CD4-positive, alpha-beta T cell (primary cell): ENCODE measurements around the gene OR1J2. TPM values are rescaled to one million over a fixed set of nuclear protein-coding genes. Genes with fewer than 3 reads are reported as not detected.
"Not testable (repeated sequence)": the region's sequence is repeated elsewhere in the genome, so short reads cannot be mapped to it uniquely, and the experiment has no call there.

Experiments used
- ATAC-seq: fragments of 200-7000 bp; cut with Tn5 transposase; one replicate; pipeline ENCODE4 v1.10.0; 2022; ENCODE audit warnings: mild to moderate bottlenecking; ENCODE audit not compliant: poor library complexity
- CTCF ChIA-PET: fragments of 350-600 bp; sonication (Branson Sonifier 250); formaldehyde crosslinking; loops from one replicate; lab custom pipeline; 2021; ENCODE audit warnings: antibody characterized with exemption, inconsistent platforms; lab: Charles Lee
- POLR2A ChIA-PET: fragments of 350-600 bp; sonication (Branson Sonifier 250); formaldehyde crosslinking; loops from one replicate; lab custom pipeline; 2021; ENCODE audit warnings: antibody characterized with exemption, inconsistent platforms; lab: Charles Lee
- DNase-seq, 14 experiments: peaks; one replicate each; pipeline ENCODE4 v3.0.0-alpha.2; 2013 to 2020; ENCODE audit warnings: mixed read lengths in 2 of 14
- H3K27ac ChIP-seq, 2 donors: one replicate each; pipeline versions ENCODE4 v1.5.1 to v1.7.0; 2013; ENCODE audit warnings: low read length in 2 of 2, low read depth in 1 of 2, mild to moderate bottlenecking in 1 of 2
- H3K27me3 ChIP-seq, 2 experiments: 1 replicate in 1 of 2; 2 replicates in 1 of 2; pipeline versions ENCODE4 v1.6.1 to v1.7.0; 2013; ENCODE audit warnings: low read length in 2 of 2, control low read depth in 1 of 2, mild to moderate bottlenecking in 1 of 2, moderate library complexity in 1 of 2; ENCODE audit not compliant: insufficient read depth in 2 of 2, control insufficient read depth in 1 of 2
- H3K36me3 ChIP-seq: one replicate; pipeline ENCODE4 v1.6.1; 2013; ENCODE audit warnings: low read length, control low read depth; ENCODE audit not compliant: insufficient read depth
- H3K4me1 ChIP-seq: one replicate; pipeline ENCODE4 v1.6.1; 2013; ENCODE audit warnings: low read length, control low read depth; ENCODE audit not compliant: insufficient read depth
- H3K4me3 ChIP-seq: one replicate; pipeline ENCODE4 v1.5.1; 2013; ENCODE audit warnings: mild to moderate bottlenecking, low read length, moderate library complexity
- H3K9me3 ChIP-seq, 2 experiments: 1 replicate in 1 of 2; 2 replicates in 1 of 2; pipeline versions ENCODE4 v1.6.1 to v1.7.0; 2013; ENCODE audit warnings: low read length in 2 of 2, mild to moderate bottlenecking in 2 of 2, control low read depth in 1 of 2, moderate library complexity in 1 of 2; ENCODE audit not compliant: control insufficient read depth in 1 of 2, insufficient read depth in 1 of 2
- H3K27ac Mint-ChIP-seq: one replicate; pipeline ENCODE4 v1.8.0; 2020; ENCODE audit warnings: mixed read lengths
- H3K27me3 Mint-ChIP-seq: one replicate; pipeline ENCODE4 v1.8.0; 2021; ENCODE audit warnings: mixed read lengths
- H3K36me3 Mint-ChIP-seq: one replicate; pipeline ENCODE4 v1.8.0; 2021; ENCODE audit warnings: low read depth, mixed read lengths
- H3K4me1 Mint-ChIP-seq: one replicate; pipeline ENCODE4 v1.8.0; 2021; ENCODE audit warnings: low read depth, mixed read lengths
- H3K4me3 Mint-ChIP-seq: one replicate; pipeline ENCODE4 v1.8.0; 2020; ENCODE audit warnings: mild to moderate bottlenecking, mixed read lengths
- H3K9me3 Mint-ChIP-seq: one replicate; pipeline ENCODE4 v1.8.0; 2020; ENCODE audit warnings: mixed read lengths
- intact Hi-C, 2 experiments: fragments of 100-400 bp; cut with DNase I in 1 of 2; cut with micrococcal nuclease in 1 of 2; formaldehyde crosslinking; loops; one replicate each; pipeline versions ENCODE4 v1.15.1 to v1.9.0; 2023 to 2025; cut with DNase I, micrococcal nuclease
- total RNA-seq, 174 experiments: library from RNA in 2 of 174; stranded (reverse) in 2 of 174; gene quantifications; one replicate each; pipeline ENCODE4 v1.2.3 and lab custom pipeline; 2021 to 2026
- TF ChIP-seq, protein P1 (sequence below): fragments of 200-600 bp; IDR thresholded peaks from one replicate; pipeline ENCODE4 v1.8.0; 2022; ENCODE audit warnings: antibody characterized with exemption, mild to moderate bottlenecking

The OR1J2 gene
- total RNA-seq, 2 experiments from 2014 or later: not detected

GRCh38 chr9:122536134-122536533 is 25.5 kb downstream of the OR1J2 start:
- TF ChIP-seq, protein P1, sequence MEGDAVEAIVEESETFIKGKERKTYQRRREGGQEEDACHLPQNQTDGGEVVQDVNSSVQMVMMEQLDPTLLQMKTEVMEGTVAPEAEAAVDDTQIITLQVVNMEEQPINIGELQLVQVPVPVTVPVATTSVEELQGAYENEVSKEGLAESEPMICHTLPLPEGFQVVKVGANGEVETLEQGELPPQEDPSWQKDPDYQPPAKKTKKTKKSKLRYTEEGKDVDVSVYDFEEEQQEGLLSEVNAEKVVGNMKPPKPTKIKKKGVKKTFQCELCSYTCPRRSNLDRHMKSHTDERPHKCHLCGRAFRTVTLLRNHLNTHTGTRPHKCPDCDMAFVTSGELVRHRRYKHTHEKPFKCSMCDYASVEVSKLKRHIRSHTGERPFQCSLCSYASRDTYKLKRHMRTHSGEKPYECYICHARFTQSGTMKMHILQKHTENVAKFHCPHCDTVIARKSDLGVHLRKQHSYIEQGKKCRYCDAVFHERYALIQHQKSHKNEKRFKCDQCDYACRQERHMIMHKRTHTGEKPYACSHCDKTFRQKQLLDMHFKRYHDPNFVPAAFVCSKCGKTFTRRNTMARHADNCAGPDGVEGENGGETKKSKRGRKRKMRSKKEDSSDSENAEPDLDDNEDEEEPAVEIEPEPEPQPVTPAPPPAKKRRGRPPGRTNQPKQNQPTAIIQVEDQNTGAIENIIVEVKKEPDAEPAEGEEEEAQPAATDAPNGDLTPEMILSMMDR: no peak
- no peaks in the 10 kb centered on the region for H3K4me1 ChIP-seq
- CTCF ChIA-PET: no interaction called here
- Mint-ChIP-seq H3K27me3 (no peaks in the 10 kb centered on the region), H3K9me3 (peaks cover 4% of the 10 kb centered on the region), H3K27ac (no peak overlapping the region), H3K36me3 (no peaks in the 10 kb centered on the region), H3K4me1 (no peaks in the 10 kb centered on the region), H3K4me3 (no peak overlapping the region)
- intact Hi-C loops: no loop called here
- no peak overlapping the region for H3K4me3 ChIP-seq
- H3K27ac ChIP-seq: no peak overlapping the region
- H3K27me3 ChIP-seq: no peaks in the 10 kb centered on the region
- no peak for ATAC-seq
- no peaks in the 10 kb centered on the region for H3K36me3 ChIP-seq
- POLR2A ChIA-PET: no interaction called here
- no peak for DNase-seq
- no peaks in the 10 kb centered on the region for H3K9me3 ChIP-seq

- DNase-seq, intact Hi-C loops, H3K9me3 Mint-ChIP-seq, H3K27me3 ChIP-seq, H3K9me3 ChIP-seq, ATAC-seq, H3K36me3 ChIP-seq, POLR2A ChIA-PET, H3K4me3 Mint-ChIP-seq, H3K36me3 Mint-ChIP-seq, H3K27me3 Mint-ChIP-seq, H3K4me1 Mint-ChIP-seq, H3K4me1 ChIP-seq, H3K27ac Mint-ChIP-seq, CTCF ChIA-PET, H3K4me3 ChIP-seq, H3K27ac ChIP-seq: not testable (repeated sequence)
These were observed 26.5 kb downstream of the OR1J2 start for GRCh38 chr9:122537066-122537465.

- DNase-seq (no peak), ATAC-seq (no peak)
- intact Hi-C loops: no loop called here
- Histone ChIP-seq H3K4me3 (no peak overlapping the region), H3K4me1 (no peaks in the 10 kb centered on the region), H3K9me3 (no peaks in the 10 kb centered on the region), H3K27me3 (no peaks in the 10 kb centered on the region), H3K36me3 (no peaks in the 10 kb centered on the region), H3K27ac (no peak overlapping the region)
- H3K27ac Mint-ChIP-seq: no peak overlapping the region
- ChIA-PET POLR2A (no interaction called here), CTCF (no interaction called here)
- peaks cover 4% of the 10 kb centered on the region for H3K9me3 Mint-ChIP-seq
- H3K27me3 Mint-ChIP-seq: no peaks in the 10 kb centered on the region
- no peaks in the 10 kb centered on the region for H3K36me3 Mint-ChIP-seq
- H3K4me3 Mint-ChIP-seq: no peak overlapping the region
- H3K4me1 Mint-ChIP-seq: no peaks in the 10 kb centered on the region
- TF ChIP-seq, protein P1: no peak
These were observed 28.2 kb downstream of the OR1J2 start for GRCh38 chr9:122538757-122539156.

DNA sequence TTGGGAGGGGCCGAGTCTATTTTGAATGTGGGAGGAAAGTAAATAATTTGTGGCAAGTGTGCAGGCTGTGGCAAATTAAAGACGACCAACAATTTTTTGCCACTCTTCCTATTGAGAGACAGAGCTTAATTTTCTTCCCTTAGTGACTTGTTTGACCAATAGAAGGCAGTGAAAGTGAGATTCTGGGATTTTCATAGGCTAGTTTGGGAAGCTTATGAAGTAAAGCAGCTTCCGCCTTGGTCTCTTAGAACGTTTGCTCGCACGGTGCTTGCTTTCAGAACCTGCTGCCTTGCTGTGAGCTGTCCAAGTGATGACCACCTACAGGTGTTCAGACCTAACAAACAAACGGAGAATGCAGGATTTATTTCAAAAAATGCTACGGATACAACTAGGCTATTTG is 35.6 kb downstream of the OR1J2 start:
- TF ChIP-seq, protein P1: no peak
- CTCF ChIA-PET: no interaction called here

More for the DNA sequence above, 35.6 kb downstream of the OR1J2 start:
- Histone ChIP-seq H3K4me3 (no peak overlapping the region), H3K4me1 (no peaks in the 10 kb centered on the region), H3K27me3 (peaks cover 0 to 11% of the 10 kb centered on the region in 2 experiments), H3K9me3 (no peaks in the 10 kb centered on the region), H3K27ac (no peak overlapping the region), H3K36me3 (no peaks in the 10 kb centered on the region)
- no peak for ATAC-seq
- intact Hi-C loops: no loop called here
- POLR2A ChIA-PET: no interaction called here
- H3K27ac Mint-ChIP-seq: no peak overlapping the region
- H3K4me3 Mint-ChIP-seq: no peak overlapping the region
- no peaks in the 10 kb centered on the region for H3K36me3 Mint-ChIP-seq
- H3K27me3 Mint-ChIP-seq: peaks cover 40% of the 10 kb centered on the region
- H3K4me1 Mint-ChIP-seq: no peaks in the 10 kb centered on the region
- no peak for DNase-seq
- H3K9me3 Mint-ChIP-seq: no peaks in the 10 kb centered on the region
